ENCODE results near the gene SYTL3.

- TF ChIP-seq POLR2AphosphoS5 (IDR thresholded peaks at IDR 0.05; ENCODE audit: low read depth, low read length) (no peak), TBP (IDR thresholded peaks at IDR 0.05; ENCODE audit: low read depth, low read length) (no peak), SRF (IDR thresholded peaks at IDR 0.05; ENCODE audit: low read depth, low read length) (no peak), ASH2L (IDR thresholded peaks at IDR 0.05; ENCODE audit: low read length) (no peak), CHD2 (IDR thresholded peaks at IDR 0.05; ENCODE audit: low read length) (no peak), POLR2A (IDR thresholded peaks at IDR 0.05; ENCODE audit: control extremely low read depth in 1 of 2, low read depth in 2 of 2, low read length in 2 of 2) (no peak), CTCF (IDR thresholded peaks at IDR 0.05; ENCODE audit: control extremely low read depth in 1 of 3, insufficient read depth in 1 of 3, low read depth in 1 of 3, low read length in 3 of 3) (no peak), HDAC6 (IDR thresholded peaks at IDR 0.05; ENCODE audit: low read depth, low read length) (no peak)
Observed at GRCh38 chr6:158796353-158796752, 146.5 kb downstream of the SYTL3 start.
